ENCODE results near the gene SUPV3L1.

DNA sequence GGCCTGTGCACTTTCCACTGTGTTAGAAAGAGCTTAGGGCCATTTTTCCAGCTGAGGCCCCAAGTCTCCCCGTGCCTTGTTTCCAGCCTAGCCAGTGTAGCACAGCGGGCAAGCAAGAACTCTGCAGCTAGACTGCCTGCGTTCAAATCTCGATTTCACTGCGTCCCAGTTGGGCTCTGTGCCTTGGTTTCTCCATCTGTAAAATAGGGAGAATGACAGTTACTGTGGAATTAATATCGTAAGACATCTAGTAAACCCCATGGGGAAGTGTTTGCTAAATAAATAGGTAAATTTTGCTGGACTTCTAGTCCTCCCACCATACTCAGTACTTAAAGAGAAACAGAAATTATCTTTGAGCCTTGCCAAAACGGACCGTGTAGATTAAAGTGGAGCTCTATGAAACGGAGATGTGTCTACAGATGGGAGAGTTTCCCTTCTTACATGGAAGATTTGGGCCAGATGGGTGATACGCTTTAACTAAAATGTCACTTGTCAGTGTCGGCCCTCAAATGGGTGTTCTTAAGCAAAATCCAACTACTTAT, 36.6 kb downstream of the SUPV3L1 start:
- TF ChIP-seq, protein P1, sequence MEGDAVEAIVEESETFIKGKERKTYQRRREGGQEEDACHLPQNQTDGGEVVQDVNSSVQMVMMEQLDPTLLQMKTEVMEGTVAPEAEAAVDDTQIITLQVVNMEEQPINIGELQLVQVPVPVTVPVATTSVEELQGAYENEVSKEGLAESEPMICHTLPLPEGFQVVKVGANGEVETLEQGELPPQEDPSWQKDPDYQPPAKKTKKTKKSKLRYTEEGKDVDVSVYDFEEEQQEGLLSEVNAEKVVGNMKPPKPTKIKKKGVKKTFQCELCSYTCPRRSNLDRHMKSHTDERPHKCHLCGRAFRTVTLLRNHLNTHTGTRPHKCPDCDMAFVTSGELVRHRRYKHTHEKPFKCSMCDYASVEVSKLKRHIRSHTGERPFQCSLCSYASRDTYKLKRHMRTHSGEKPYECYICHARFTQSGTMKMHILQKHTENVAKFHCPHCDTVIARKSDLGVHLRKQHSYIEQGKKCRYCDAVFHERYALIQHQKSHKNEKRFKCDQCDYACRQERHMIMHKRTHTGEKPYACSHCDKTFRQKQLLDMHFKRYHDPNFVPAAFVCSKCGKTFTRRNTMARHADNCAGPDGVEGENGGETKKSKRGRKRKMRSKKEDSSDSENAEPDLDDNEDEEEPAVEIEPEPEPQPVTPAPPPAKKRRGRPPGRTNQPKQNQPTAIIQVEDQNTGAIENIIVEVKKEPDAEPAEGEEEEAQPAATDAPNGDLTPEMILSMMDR (optimal IDR thresholded peaks at IDR 0.05 in 1 of 3, IDR thresholded peaks at IDR 0.05 in 1 of 3, conservative IDR thresholded peaks at IDR 0.05 in 1 of 3; ENCODE audit: extremely low read depth in 1 of 3, insufficient read depth in 2 of 3, low read length in 3 of 3), result no peak
- no peak for TF ChIP-seq EZH2 (IDR thresholded peaks at IDR 0.05; ENCODE audit: low read length)

Data from keratinocyte (primary cell).